Sigmoid colon (tissue), 7 donors: ENCODE data around the gene ADD1. TPM values are rescaled to one million over a fixed set of nuclear protein-coding genes. Genes with fewer than 3 reads are reported as not detected.

Experiments used
- DNase-seq: peaks from one replicate; pipeline ENCODE4 v3.0.0-alpha.2; 2019
- H3K27ac ChIP-seq, 4 donors: fragments of 200-600 bp; sonication (generic); one replicate each; pipeline ENCODE4 v1.5.1; 2016 to 2019; ENCODE audit warnings: mild to moderate bottlenecking in 1 of 4
- H3K27me3 ChIP-seq, 3 donors: fragments of 200-600 bp; sonication (generic); one replicate each; pipeline ENCODE4 v1.5.1; 2019; ENCODE audit warnings: mild to moderate bottlenecking in 1 of 3
- H3K36me3 ChIP-seq, 4 donors: fragments of 200-600 bp; sonication (generic); one replicate each; pipeline ENCODE4 v1.5.1; 2016 to 2019
- H3K4me1 ChIP-seq, 4 donors: fragments of 200-600 bp; sonication (generic); one replicate each; pipeline ENCODE4 v1.5.1; 2017 to 2019
- H3K4me3 ChIP-seq, 4 donors: fragments of 200-600 bp; sonication (generic); one replicate each; pipeline ENCODE4 v1.5.1; 2017 to 2019; ENCODE audit warnings: mild to moderate bottlenecking in 2 of 4, moderate library complexity in 1 of 4
- H3K9me3 ChIP-seq, 4 donors: fragments of 200-600 bp in 3 of 4; sonication (generic) in 3 of 4; one replicate each; pipeline versions ENCODE4 v1.5.1 to v1.6.1; 2013 to 2019
- CTCF ChIP-seq, 4 experiments: fragments of 450-650 bp in 3 of 4; fragments of 200-600 bp in 1 of 4; IDR thresholded peaks; one replicate each; pipeline ENCODE4 v1.5.1; 2016 to 2019; ENCODE audit warnings: antibody characterized with exemption in 4 of 4, mild to moderate bottlenecking in 3 of 4, moderate library complexity in 2 of 4
- EP300 ChIP-seq, 4 donors: sonication (generic); formaldehyde crosslinking; IDR thresholded peaks; one replicate each; pipeline ENCODE4 v1.6.1; 2017; ENCODE audit warnings: antibody characterized with exemption in 4 of 4
- POLR2A ChIP-seq, 2 donors: fragments of 450-650 bp; IDR thresholded peaks; one replicate each; pipeline ENCODE4 v1.6.1; 2016; ENCODE audit warnings: antibody characterized with exemption in 2 of 2, mild to moderate bottlenecking in 2 of 2, moderate library complexity in 2 of 2
- POLR2AphosphoS5 ChIP-seq, 4 donors: sonication (generic); formaldehyde crosslinking; IDR thresholded peaks; one replicate each; pipeline ENCODE4 v1.6.1; 2017; ENCODE audit warnings: antibody characterized with exemption in 4 of 4
- WGBS, 2 donors: extraction: QIAGEN DNeasy Blood & Tissue Kit; methylation state at CpG; one replicate each; pipeline ENCODE4 v1.1.7; 2013; 5-methylcytosine and 5-hydroxymethylcytosine counted together
- intact Hi-C: fragments of 100-400 bp; cut with DNase I; formaldehyde crosslinking; loops from one replicate; pipeline ENCODE4 v1.15.1; 2023
- polyA plus RNA-seq, 3 donors: library from polyadenylated mRNA; stranded (reverse); fragments of 200-250 nt; gene quantifications; one replicate each; pipeline ENCODE4 v1.2.3, GENCODE V29; 2013
- total RNA-seq, 4 donors: library from RNA; depleted of rRNA; stranded (reverse); fragments of >200 nt; gene quantifications; one replicate each; pipeline ENCODE4 v1.1.0, GENCODE V29; 2016
- donor health status: healthy with polysubstance abuse.
- donor health status: Bipolar disorder and iron deficiency.
- donor health status: healthy.

ADD1 gene
- total and polyA plus RNA-seq, 7 donors: 113 to 378 (median 166) TPM

- intact Hi-C loops: no loop called here
- TF ChIP-seq EP300 (IDR thresholded peaks at IDR 0.05) (no peak), POLR2AphosphoS5 (IDR thresholded peaks at IDR 0.05) (no peak), POLR2A (IDR thresholded peaks at IDR 0.05) (no peak), CTCF (IDR thresholded peaks at IDR 0.05) (no peak)
- Histone ChIP-seq H3K4me3 (no peak overlapping the region), H3K27ac (peak overlapping the region; percentile 55 to 73 (median 63)), H3K36me3 (no peaks in the 10 kb centered on the region), H3K4me1 (peaks cover 0 to 89% (median 74%) of the 10 kb centered on the region in 4 donors), H3K9me3 (no peaks in the 10 kb centered on the region), H3K27me3 (no peaks in the 10 kb centered on the region)
- WGBS, 2 donors: 36 to 66% methylated on average over 6 of the region's 6 CpGs
- no peak for DNase-seq
These were observed 26.0 kb downstream of the ADD1 start for GRCh38 chr4:2869659-2870058.

GRCh38 chr4:2870082-2870481 lies 26.4 kb downstream of the ADD1 start:
- no peaks in the 10 kb centered on the region for H3K27me3 ChIP-seq
- intact Hi-C loops: no loop called here
- TF ChIP-seq POLR2AphosphoS5 (IDR thresholded peaks at IDR 0.05): no peak
- no peak for TF ChIP-seq CTCF (IDR thresholded peaks at IDR 0.05)
- no peak for TF ChIP-seq POLR2A (IDR thresholded peaks at IDR 0.05)
- TF ChIP-seq EP300 (IDR thresholded peaks at IDR 0.05): no peak
- no peaks in the 10 kb centered on the region for H3K9me3 ChIP-seq
- peaks cover 0 to 88% (median 72%) of the 10 kb centered on the region in 4 donors for H3K4me1 ChIP-seq
- 18 to 70% methylated on average over 2 of the region's 2 CpGs for WGBS, 2 donors
- no peak overlapping the region for H3K4me3 ChIP-seq
- DNase-seq: no peak
- peak overlapping the region in 3 of 4 donors; percentile 29 to 73 (median 69) for H3K27ac ChIP-seq
- no peaks in the 10 kb centered on the region for H3K36me3 ChIP-seq

GRCh38 chr4:2871466-2871865 lies 27.8 kb downstream of the ADD1 start:
- intact Hi-C loops: no loop called here
- 87 to 91% methylated on average over 4 of the region's 4 CpGs for WGBS, 2 donors
- peaks cover 0 to 8% (median 0%) of the 10 kb centered on the region in 4 donors for H3K36me3 ChIP-seq
- H3K27ac ChIP-seq: no peak overlapping the region
- H3K4me1 ChIP-seq: peaks cover 0 to 83% (median 64%) of the 10 kb centered on the region in 4 donors
- H3K9me3 ChIP-seq: no peaks in the 10 kb centered on the region
- DNase-seq: no peak
- H3K27me3 ChIP-seq: no peaks in the 10 kb centered on the region
- TF ChIP-seq POLR2AphosphoS5 (IDR thresholded peaks at IDR 0.05) (no peak), CTCF (IDR thresholded peaks at IDR 0.05) (no peak), EP300 (IDR thresholded peaks at IDR 0.05) (no peak), POLR2A (IDR thresholded peaks at IDR 0.05) (no peak)
- H3K4me3 ChIP-seq: no peak overlapping the region

GRCh38 chr4:2871911-2872310 lies 28.3 kb downstream of the ADD1 start:
- Histone ChIP-seq H3K27ac (no peak overlapping the region), H3K36me3 (peaks cover 0 to 12% (median under 1%) of the 10 kb centered on the region in 4 donors), H3K4me3 (no peak overlapping the region), H3K4me1 (peaks cover 0 to 79% (median 60%) of the 10 kb centered on the region in 4 donors), H3K27me3 (no peaks in the 10 kb centered on the region), H3K9me3 (no peaks in the 10 kb centered on the region)
- WGBS, 2 donors: 29 to 33% methylated on average over 2 of the region's 2 CpGs
- intact Hi-C loops: no loop called here
- TF ChIP-seq CTCF (IDR thresholded peaks at IDR 0.05) (no peak), POLR2AphosphoS5 (IDR thresholded peaks at IDR 0.05) (no peak), EP300 (IDR thresholded peaks at IDR 0.05) (no peak), POLR2A (IDR thresholded peaks at IDR 0.05) (no peak)
- DNase-seq: no peak

- H3K4me3 ChIP-seq: no peak overlapping the region
- peak overlapping the region in 1 of 4 donors; percentile 6 for H3K27ac ChIP-seq
- intact Hi-C loops: no loop called here
- no peak for DNase-seq
- no peaks in the 10 kb centered on the region for H3K9me3 ChIP-seq
- WGBS, 2 donors: 20 to 70% methylated on average over 1 of the region's 1 CpG
- no peaks in the 10 kb centered on the region for H3K27me3 ChIP-seq
- no peak for TF ChIP-seq POLR2AphosphoS5 (IDR thresholded peaks at IDR 0.05)
- TF ChIP-seq CTCF (IDR thresholded peaks at IDR 0.05): no peak
- TF ChIP-seq POLR2A (IDR thresholded peaks at IDR 0.05): no peak
- no peak for TF ChIP-seq EP300 (IDR thresholded peaks at IDR 0.05)
- H3K36me3 ChIP-seq: peaks cover 0 to 18% (median 4%) of the 10 kb centered on the region in 4 donors
- peaks cover 0 to 64% (median 46%) of the 10 kb centered on the region in 4 donors for H3K4me1 ChIP-seq
These were observed 29.7 kb downstream of the ADD1 start for GRCh38 chr4:2873329-2873728.
